ENCODE measurements around the gene HSPA12A. TPM values are rescaled to one million over a fixed set of nuclear protein-coding genes. Genes with fewer than 3 reads are reported as not detected.

Gene HSPA12A
- total RNA-seq, 2 donors from 2014 or later, result 5.7 to 19.4 TPM

DNA sequence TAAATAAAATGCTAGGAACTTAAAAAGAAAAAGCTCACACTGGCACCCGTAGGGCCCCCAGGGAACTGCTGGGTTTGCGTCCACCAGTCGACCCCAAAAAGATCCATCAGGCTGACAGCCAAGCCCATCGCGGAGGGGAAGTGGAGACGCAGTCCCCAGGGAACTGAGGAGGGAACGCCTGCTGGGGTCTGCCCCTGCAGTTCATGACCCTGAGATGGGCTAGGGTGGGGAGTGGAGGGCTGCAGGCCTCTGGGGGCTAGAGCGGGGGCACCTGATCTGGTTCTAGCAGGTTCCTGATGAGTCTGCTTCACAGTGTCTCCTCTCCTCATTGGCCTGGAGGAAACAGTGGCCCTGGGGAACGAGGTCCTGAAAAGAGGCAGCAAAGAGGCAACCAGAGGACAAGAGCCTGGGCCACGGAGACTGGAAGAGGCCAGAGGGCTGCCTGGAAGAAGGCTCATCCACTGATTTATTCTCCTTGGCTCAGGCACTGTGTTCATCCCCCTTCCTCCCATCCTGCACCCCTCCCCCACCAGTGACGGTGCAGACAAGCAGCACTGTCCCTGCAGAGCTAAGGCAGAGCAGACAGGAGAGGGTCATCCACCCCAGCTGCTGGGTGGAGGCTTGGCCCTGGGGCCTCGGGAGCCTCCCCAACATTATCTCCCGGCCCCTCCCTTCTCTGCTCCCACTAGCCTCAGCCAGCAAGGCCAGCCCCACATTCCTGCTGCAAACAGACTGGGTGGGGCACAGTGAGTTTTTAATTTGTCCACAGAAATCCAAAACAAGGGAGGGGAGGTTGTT lies 24.7 kb upstream of the HSPA12A start:
- TF ChIP-seq, protein P1, sequence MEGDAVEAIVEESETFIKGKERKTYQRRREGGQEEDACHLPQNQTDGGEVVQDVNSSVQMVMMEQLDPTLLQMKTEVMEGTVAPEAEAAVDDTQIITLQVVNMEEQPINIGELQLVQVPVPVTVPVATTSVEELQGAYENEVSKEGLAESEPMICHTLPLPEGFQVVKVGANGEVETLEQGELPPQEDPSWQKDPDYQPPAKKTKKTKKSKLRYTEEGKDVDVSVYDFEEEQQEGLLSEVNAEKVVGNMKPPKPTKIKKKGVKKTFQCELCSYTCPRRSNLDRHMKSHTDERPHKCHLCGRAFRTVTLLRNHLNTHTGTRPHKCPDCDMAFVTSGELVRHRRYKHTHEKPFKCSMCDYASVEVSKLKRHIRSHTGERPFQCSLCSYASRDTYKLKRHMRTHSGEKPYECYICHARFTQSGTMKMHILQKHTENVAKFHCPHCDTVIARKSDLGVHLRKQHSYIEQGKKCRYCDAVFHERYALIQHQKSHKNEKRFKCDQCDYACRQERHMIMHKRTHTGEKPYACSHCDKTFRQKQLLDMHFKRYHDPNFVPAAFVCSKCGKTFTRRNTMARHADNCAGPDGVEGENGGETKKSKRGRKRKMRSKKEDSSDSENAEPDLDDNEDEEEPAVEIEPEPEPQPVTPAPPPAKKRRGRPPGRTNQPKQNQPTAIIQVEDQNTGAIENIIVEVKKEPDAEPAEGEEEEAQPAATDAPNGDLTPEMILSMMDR (IDR thresholded peaks at IDR 0.05), result no peak
- Histone ChIP-seq H3K36me3 (no peaks in the 10 kb centered on the region), H3K27me3 (replicated peaks; ENCODE audit: insufficient read depth) (no peaks in the 10 kb centered on the region), H3K4me1 (replicated peaks) (no peaks in the 10 kb centered on the region), H3K4me3 (no peak overlapping the region), H3K9me3 (no peaks in the 10 kb centered on the region), H3K27ac (no peak overlapping the region)
- WGBS, result 47% methylated on average over 13 of the region's 13 CpGs
- intact Hi-C loops (cut with DNase I), result no loop called here
- DNase-seq (ENCODE audit: low spot score), result no peak

DNA sequence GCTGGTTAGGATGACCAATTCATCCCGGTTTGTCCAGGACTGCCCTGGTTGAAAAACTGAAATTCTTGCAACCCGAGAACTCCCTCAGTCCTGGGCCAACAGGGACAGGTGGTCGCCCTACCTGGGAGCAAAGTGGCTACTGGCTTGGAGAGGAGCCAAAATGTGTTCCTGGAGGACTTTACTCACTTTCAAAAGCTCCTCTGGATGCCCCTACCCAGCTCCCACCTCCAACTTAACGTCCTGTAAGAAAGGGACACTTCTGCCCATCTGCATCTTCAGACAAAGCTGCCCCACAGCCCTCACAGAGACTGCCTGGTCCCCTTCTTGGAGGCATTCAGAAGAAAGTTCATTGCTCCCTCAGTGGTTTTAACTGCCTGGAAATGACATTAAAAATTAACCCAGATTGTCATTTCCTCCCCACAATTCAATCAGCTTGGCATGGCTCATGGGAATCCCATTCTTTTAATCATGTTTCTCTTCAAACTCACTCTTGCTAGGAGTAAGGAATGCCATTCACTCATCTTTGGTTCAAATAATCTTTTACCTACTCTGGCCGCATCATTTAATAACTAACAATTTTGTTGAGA lies 24.0 kb upstream of the HSPA12A start:
- Histone ChIP-seq H3K27ac (no peak overlapping the region), H3K27me3 (replicated peaks; ENCODE audit: insufficient read depth) (no peaks in the 10 kb centered on the region), H3K4me1 (replicated peaks) (no peaks in the 10 kb centered on the region), H3K9me3 (no peaks in the 10 kb centered on the region), H3K36me3 (no peaks in the 10 kb centered on the region), H3K4me3 (no peak overlapping the region)
- TF ChIP-seq, protein P1 (IDR thresholded peaks at IDR 0.05), result no peak
- TF ChIP-seq POLR2AphosphoS5 (IDR thresholded peaks at IDR 0.05) (no peak), POLR2A (IDR thresholded peaks at IDR 0.05) (no peak)
- intact Hi-C loops (cut with DNase I), result no loop called here
- DNase-seq (ENCODE audit: low spot score), result no peak
- WGBS, result 72% methylated on average over 5 of the region's 5 CpGs

DNA sequence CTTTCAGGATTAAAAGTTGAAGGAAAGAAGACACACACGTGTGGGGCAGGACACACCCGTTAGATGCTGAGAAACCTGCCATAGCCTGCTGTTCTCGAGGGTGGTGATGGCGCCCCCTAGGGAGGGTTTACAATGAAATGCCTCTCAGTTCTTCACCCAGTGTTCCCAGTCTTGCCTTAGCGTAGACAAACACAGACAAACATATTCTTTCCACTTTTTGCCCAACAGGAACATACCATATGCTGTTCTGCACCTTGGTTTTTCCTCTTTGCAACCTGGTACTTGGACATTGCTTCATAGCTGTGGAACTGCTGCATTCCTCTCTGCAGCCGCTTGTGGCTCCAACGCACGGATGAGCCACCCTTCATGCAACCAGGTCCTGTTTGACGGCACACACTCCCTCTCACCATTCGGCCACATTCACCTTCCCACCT lies 23.3 kb upstream of the HSPA12A start:
- Histone ChIP-seq H3K27ac (no peak overlapping the region), H3K27me3 (replicated peaks; ENCODE audit: insufficient read depth) (no peaks in the 10 kb centered on the region), H3K4me1 (replicated peaks) (no peaks in the 10 kb centered on the region), H3K9me3 (no peaks in the 10 kb centered on the region), H3K36me3 (no peaks in the 10 kb centered on the region), H3K4me3 (no peak overlapping the region)
- TF ChIP-seq, protein P1 (IDR thresholded peaks at IDR 0.05), result no peak
- no peak for TF ChIP-seq POLR2A (IDR thresholded peaks at IDR 0.05)
- TF ChIP-seq POLR2AphosphoS5 (IDR thresholded peaks at IDR 0.05), result no peak
- intact Hi-C loops (cut with DNase I), result no loop called here
- no peak for DNase-seq (ENCODE audit: low spot score)
- WGBS, result 73% methylated on average over 10 of the region's 10 CpGs

DNA sequence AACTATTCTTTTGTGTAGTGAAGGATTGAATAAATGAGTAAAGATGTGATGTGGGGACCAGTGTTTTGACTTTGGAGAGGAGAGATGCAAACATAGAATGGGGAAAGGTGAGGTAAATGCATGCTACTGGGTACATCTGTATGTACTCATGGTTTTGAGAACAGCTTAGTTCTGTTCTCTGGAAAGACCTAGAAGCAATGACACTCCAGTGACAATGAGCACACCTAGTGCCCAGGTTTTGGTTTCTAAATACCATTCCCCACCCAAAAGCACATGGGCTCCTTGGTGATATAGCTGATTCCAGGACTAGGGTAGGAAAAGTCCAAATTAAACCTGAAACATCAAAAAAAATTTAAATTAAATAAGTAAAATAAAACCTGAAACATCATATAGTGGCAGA lies 22.6 kb upstream of the HSPA12A start:
- H3K4me3 ChIP-seq, result no peak overlapping the region
- no peak overlapping the region for H3K27ac ChIP-seq
- no peaks in the 10 kb centered on the region for H3K4me1 ChIP-seq (replicated peaks)
- H3K36me3 ChIP-seq, result no peaks in the 10 kb centered on the region
- TF ChIP-seq POLR2AphosphoS5 (IDR thresholded peaks at IDR 0.05) (no peak), POLR2A (IDR thresholded peaks at IDR 0.05) (no peak)
- TF ChIP-seq, protein P1 (IDR thresholded peaks at IDR 0.05), result no peak
- intact Hi-C loops (cut with DNase I), result no loop called here
- H3K9me3 ChIP-seq, result no peaks in the 10 kb centered on the region
- DNase-seq (ENCODE audit: low spot score), result no peak
- no peaks in the 10 kb centered on the region for H3K27me3 ChIP-seq (replicated peaks; ENCODE audit: insufficient read depth)

DNA sequence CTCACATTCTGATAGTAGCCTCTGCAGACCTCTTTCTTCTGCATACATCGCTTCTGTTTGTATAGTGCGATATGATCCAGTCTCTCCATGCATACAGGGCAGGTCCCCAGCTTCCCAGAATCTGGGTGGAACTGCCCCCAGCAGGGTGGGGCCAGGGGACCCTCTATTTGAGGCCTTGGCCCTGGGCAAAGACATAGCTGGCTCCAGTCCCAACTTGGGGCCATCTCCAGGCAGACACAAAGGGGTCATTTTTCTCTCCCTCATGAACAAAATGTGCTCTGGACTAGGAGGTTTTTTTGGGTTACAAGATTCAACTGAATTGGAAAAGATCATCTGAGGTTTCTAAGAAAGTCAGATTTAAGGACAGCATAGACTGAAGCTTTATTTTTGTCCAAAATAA lies 21.1 kb upstream of the HSPA12A start:
- H3K27me3 ChIP-seq (replicated peaks; ENCODE audit: insufficient read depth), result no peaks in the 10 kb centered on the region
- no peaks in the 10 kb centered on the region for H3K4me1 ChIP-seq (replicated peaks)
- WGBS, result 88% methylated on average over 2 of the region's 2 CpGs
- H3K36me3 ChIP-seq, result no peaks in the 10 kb centered on the region
- TF ChIP-seq POLR2AphosphoS5 (IDR thresholded peaks at IDR 0.05) (no peak), POLR2A (IDR thresholded peaks at IDR 0.05) (no peak)
- TF ChIP-seq, protein P1 (IDR thresholded peaks at IDR 0.05), result no peak
- no peaks in the 10 kb centered on the region for H3K9me3 ChIP-seq
- intact Hi-C loops (cut with DNase I), result no loop called here
- DNase-seq (ENCODE audit: low spot score), result no peak
- no peak overlapping the region for H3K27ac ChIP-seq
- H3K4me3 ChIP-seq, result no peak overlapping the region

Measured in prostate gland (tissue), 2 donors.